GM23338 (cell line): ENCODE data around the gene FAM83C.

Experiments used
- CREB1 ChIP-seq: fragments of 250-450 bp; sonication (Bioruptor Pico); IDR thresholded peaks from 2 replicates; pipeline ENCODE4 v1.5.0; 2020; ENCODE audit warnings: low read depth, mild to moderate bottlenecking, moderate library complexity
- CTCF ChIP-seq, 2 experiments: fragments of 200-600 bp in 1 of 2; sonication (generic) in 1 of 2; conservative IDR thresholded peaks; 2 replicates each; pipeline versions ENCODE4 v1.5.1 to v1.6.1; 2016 to 2017; ENCODE audit warnings: antibody characterized with exemption in 2 of 2, low read depth in 2 of 2, mild to moderate bottlenecking in 2 of 2, moderate library complexity in 1 of 2
- POLR2AphosphoS5 ChIP-seq: IDR thresholded peaks from 2 replicates; pipeline ENCODE4 v1.6.1; 2016; ENCODE audit warnings: antibody characterized with exemption, low read depth
- ZNF462 ChIP-seq: fragments of 250-450 bp; sonication (Bioruptor Pico); IDR thresholded peaks from 2 replicates; pipeline ENCODE4 v1.5.0; 2020; ENCODE audit warnings: mild to moderate bottlenecking, moderate library complexity
- TF ChIP-seq, protein P1 (sequence below): IDR thresholded peaks from 2 replicates; pipeline ENCODE4 v1.6.1; 2016; ENCODE audit warnings: antibody characterized with exemption
- TF ChIP-seq, protein P2 (sequence below): IDR thresholded peaks from one replicate; pipeline ENCODE4 v1.6.1; 2018; ENCODE audit warnings: antibody characterized with exemption; ENCODE audit not compliant: unreplicated experiment

- no peak for TF ChIP-seq CREB1
- no peak for TF ChIP-seq CTCF (conservative IDR thresholded peaks at IDR 0.05; ENCODE audit: low read depth in 2 of 2)
- TF ChIP-seq, protein P1, sequence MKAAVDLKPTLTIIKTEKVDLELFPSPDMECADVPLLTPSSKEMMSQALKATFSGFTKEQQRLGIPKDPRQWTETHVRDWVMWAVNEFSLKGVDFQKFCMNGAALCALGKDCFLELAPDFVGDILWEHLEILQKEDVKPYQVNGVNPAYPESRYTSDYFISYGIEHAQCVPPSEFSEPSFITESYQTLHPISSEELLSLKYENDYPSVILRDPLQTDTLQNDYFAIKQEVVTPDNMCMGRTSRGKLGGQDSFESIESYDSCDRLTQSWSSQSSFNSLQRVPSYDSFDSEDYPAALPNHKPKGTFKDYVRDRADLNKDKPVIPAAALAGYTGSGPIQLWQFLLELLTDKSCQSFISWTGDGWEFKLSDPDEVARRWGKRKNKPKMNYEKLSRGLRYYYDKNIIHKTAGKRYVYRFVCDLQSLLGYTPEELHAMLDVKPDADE: no peak
- no peak for TF ChIP-seq ZNF462
- TF ChIP-seq, protein P2, sequence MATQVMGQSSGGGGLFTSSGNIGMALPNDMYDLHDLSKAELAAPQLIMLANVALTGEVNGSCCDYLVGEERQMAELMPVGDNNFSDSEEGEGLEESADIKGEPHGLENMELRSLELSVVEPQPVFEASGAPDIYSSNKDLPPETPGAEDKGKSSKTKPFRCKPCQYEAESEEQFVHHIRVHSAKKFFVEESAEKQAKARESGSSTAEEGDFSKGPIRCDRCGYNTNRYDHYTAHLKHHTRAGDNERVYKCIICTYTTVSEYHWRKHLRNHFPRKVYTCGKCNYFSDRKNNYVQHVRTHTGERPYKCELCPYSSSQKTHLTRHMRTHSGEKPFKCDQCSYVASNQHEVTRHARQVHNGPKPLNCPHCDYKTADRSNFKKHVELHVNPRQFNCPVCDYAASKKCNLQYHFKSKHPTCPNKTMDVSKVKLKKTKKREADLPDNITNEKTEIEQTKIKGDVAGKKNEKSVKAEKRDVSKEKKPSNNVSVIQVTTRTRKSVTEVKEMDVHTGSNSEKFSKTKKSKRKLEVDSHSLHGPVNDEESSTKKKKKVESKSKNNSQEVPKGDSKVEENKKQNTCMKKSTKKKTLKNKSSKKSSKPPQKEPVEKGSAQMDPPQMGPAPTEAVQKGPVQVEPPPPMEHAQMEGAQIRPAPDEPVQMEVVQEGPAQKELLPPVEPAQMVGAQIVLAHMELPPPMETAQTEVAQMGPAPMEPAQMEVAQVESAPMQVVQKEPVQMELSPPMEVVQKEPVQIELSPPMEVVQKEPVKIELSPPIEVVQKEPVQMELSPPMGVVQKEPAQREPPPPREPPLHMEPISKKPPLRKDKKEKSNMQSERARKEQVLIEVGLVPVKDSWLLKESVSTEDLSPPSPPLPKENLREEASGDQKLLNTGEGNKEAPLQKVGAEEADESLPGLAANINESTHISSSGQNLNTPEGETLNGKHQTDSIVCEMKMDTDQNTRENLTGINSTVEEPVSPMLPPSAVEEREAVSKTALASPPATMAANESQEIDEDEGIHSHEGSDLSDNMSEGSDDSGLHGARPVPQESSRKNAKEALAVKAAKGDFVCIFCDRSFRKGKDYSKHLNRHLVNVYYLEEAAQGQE: no peak
- no peak for TF ChIP-seq POLR2AphosphoS5
These were observed 43.4 kb downstream of the FAM83C start for GRCh38 chr20:35248641-35249475.
